Activated naive CD8-positive, alpha-beta T cell treated with anti-CD3 and anti-CD28 coated beads for 36 hours (primary cell): ENCODE measurements around the gene GEMIN8. TPM values are rescaled to one million over a fixed set of nuclear protein-coding genes. Genes with fewer than 3 reads are reported as not detected.

Source experiments
- DNase-seq: peaks from one replicate; pipeline ENCODE4 v3.0.0; 2021
- H3K27ac Mint-ChIP-seq: one replicate; pipeline ENCODE4 v1.8.0; 2022; ENCODE audit warnings: mild to moderate bottlenecking, moderate library complexity, mixed read lengths
- H3K27me3 Mint-ChIP-seq: one replicate; pipeline ENCODE4 v1.8.0; 2022; ENCODE audit warnings: mild to moderate bottlenecking, mixed read lengths
- H3K36me3 Mint-ChIP-seq: one replicate; pipeline ENCODE4 v1.8.0; 2021; ENCODE audit warnings: mild to moderate bottlenecking, mixed read lengths
- H3K4me1 Mint-ChIP-seq: one replicate; pipeline ENCODE4 v1.8.0; 2021; ENCODE audit warnings: mixed read lengths
- H3K4me3 Mint-ChIP-seq: one replicate; pipeline ENCODE4 v1.8.0; 2022; ENCODE audit warnings: mild to moderate bottlenecking, moderate library complexity, mixed read lengths
- H3K9me3 Mint-ChIP-seq: one replicate; pipeline ENCODE4 v1.8.0; 2022; ENCODE audit warnings: mixed read lengths
- total RNA-seq, 2 experiments: library from RNA; stranded (reverse); gene quantifications; one replicate each; pipeline ENCODE4 v1.2.3, GENCODE V29; 2021

GEMIN8 gene
- total RNA-seq, 2 experiments from 2014 or later = 12.0 to 12.4 TPM

GRCh38 chrX:13994536-13995080 is 35.1 kb downstream of the GEMIN8 start:
- Mint-ChIP-seq H3K27ac (no peak overlapping the region), H3K4me1 (no peaks in the 10 kb centered on the region), H3K27me3 (no peaks in the 10 kb centered on the region), H3K9me3 (no peaks in the 10 kb centered on the region), H3K4me3 (no peak overlapping the region), H3K36me3 (no peaks in the 10 kb centered on the region)
- DNase-seq = no peak

GRCh38 chrX:13994104-13994503 is 35.6 kb downstream of the GEMIN8 start:
- DNase-seq = no peak
- no peaks in the 10 kb centered on the region for H3K36me3 Mint-ChIP-seq
- H3K27ac Mint-ChIP-seq = no peak overlapping the region
- no peaks in the 10 kb centered on the region for H3K27me3 Mint-ChIP-seq
- no peaks in the 10 kb centered on the region for H3K4me1 Mint-ChIP-seq
- H3K4me3 Mint-ChIP-seq = no peak overlapping the region
- H3K9me3 Mint-ChIP-seq = no peaks in the 10 kb centered on the region

- H3K9me3 Mint-ChIP-seq = no peaks in the 10 kb centered on the region
- no peaks in the 10 kb centered on the region for H3K27me3 Mint-ChIP-seq
- no peak overlapping the region for H3K4me3 Mint-ChIP-seq
- no peaks in the 10 kb centered on the region for H3K4me1 Mint-ChIP-seq
- peaks cover 2% of the 10 kb centered on the region for H3K36me3 Mint-ChIP-seq
- no peak overlapping the region for H3K27ac Mint-ChIP-seq
- DNase-seq = no peak
Observed at GRCh38 chrX:13990126-13990800, 39.4 kb downstream of the GEMIN8 start.

- Mint-ChIP-seq H3K4me1 (no peaks in the 10 kb centered on the region), H3K27ac (no peak overlapping the region), H3K9me3 (peaks cover 1% of the 10 kb centered on the region), H3K36me3 (peaks cover 4% of the 10 kb centered on the region), H3K27me3 (no peaks in the 10 kb centered on the region), H3K4me3 (no peak overlapping the region)
- no peak for DNase-seq
Observed at GRCh38 chrX:13985697-13986435, 43.8 kb downstream of the GEMIN8 start.

GRCh38 chrX:13983734-13984133 is 46.0 kb downstream of the GEMIN8 start:
- Mint-ChIP-seq H3K4me3 (no peak overlapping the region), H3K27me3 (no peaks in the 10 kb centered on the region), H3K9me3 (peaks cover 1% of the 10 kb centered on the region), H3K27ac (no peak overlapping the region), H3K36me3 (peaks cover 4% of the 10 kb centered on the region), H3K4me1 (no peaks in the 10 kb centered on the region)
- no peak for DNase-seq

GRCh38 chrX:13968198-13968597 is 61.5 kb downstream of the GEMIN8 start:
- H3K27ac Mint-ChIP-seq = no peak overlapping the region
- H3K4me3 Mint-ChIP-seq = no peak overlapping the region
- H3K36me3 Mint-ChIP-seq = peaks cover 1% of the 10 kb centered on the region
- H3K27me3 Mint-ChIP-seq = no peaks in the 10 kb centered on the region
- DNase-seq = no peak
- no peaks in the 10 kb centered on the region for H3K9me3 Mint-ChIP-seq
- no peaks in the 10 kb centered on the region for H3K4me1 Mint-ChIP-seq

GRCh38 chrX:13967636-13968035 is 62.1 kb downstream of the GEMIN8 start:
- Mint-ChIP-seq H3K36me3 (peaks cover 1% of the 10 kb centered on the region), H3K4me1 (no peaks in the 10 kb centered on the region), H3K27ac (no peak overlapping the region), H3K4me3 (no peak overlapping the region), H3K9me3 (no peaks in the 10 kb centered on the region), H3K27me3 (no peaks in the 10 kb centered on the region)
- DNase-seq = no peak

GRCh38 chrX:13966793-13967125 is 62.9 kb downstream of the GEMIN8 start:
- H3K27ac Mint-ChIP-seq = no peak overlapping the region

GRCh38 chrX:13966071-13966792 is 63.5 kb downstream of the GEMIN8 start:
- Mint-ChIP-seq H3K36me3 (peaks cover 1% of the 10 kb centered on the region), H3K27ac (no peak overlapping the region), H3K9me3 (no peaks in the 10 kb centered on the region), H3K4me3 (no peak overlapping the region), H3K4me1 (no peaks in the 10 kb centered on the region), H3K27me3 (no peaks in the 10 kb centered on the region)
- DNase-seq = no peak

More at GRCh38 chrX:13966793-13967125, 62.9 kb downstream of the GEMIN8 start:
- no peak overlapping the region for H3K4me3 Mint-ChIP-seq
- no peaks in the 10 kb centered on the region for H3K27me3 Mint-ChIP-seq
- H3K36me3 Mint-ChIP-seq = peaks cover 1% of the 10 kb centered on the region
- no peaks in the 10 kb centered on the region for H3K9me3 Mint-ChIP-seq
- H3K4me1 Mint-ChIP-seq = no peaks in the 10 kb centered on the region
- DNase-seq = no peak

- no peaks in the 10 kb centered on the region for H3K4me1 Mint-ChIP-seq
- H3K36me3 Mint-ChIP-seq = peaks cover 1% of the 10 kb centered on the region
- H3K9me3 Mint-ChIP-seq = no peaks in the 10 kb centered on the region
- DNase-seq = no peak
- H3K4me3 Mint-ChIP-seq = no peak overlapping the region
- H3K27ac Mint-ChIP-seq = no peak overlapping the region
- H3K27me3 Mint-ChIP-seq = no peaks in the 10 kb centered on the region
Observed at GRCh38 chrX:13965531-13965930, 64.2 kb downstream of the GEMIN8 start.

- H3K4me1 Mint-ChIP-seq = no peaks in the 10 kb centered on the region
- no peak overlapping the region for H3K4me3 Mint-ChIP-seq
Observed at GRCh38 chrX:13956998-13957397, 72.7 kb downstream of the GEMIN8 start.

More at GRCh38 chrX:13956998-13957397, 72.7 kb downstream of the GEMIN8 start:
- DNase-seq = no peak
- H3K27me3 Mint-ChIP-seq = peaks cover 3% of the 10 kb centered on the region
- H3K27ac Mint-ChIP-seq = no peak overlapping the region
- H3K36me3 Mint-ChIP-seq = no peaks in the 10 kb centered on the region
- H3K9me3 Mint-ChIP-seq = no peaks in the 10 kb centered on the region

Other genes starting within 250 kb of the GEMIN8 start
- gene GPM6B, start 212.8 kb downstream of the GEMIN8 start, total RNA-seq = not detected